GM20431 (cell line): ENCODE measurements around the gene HTR6.
"Not testable (repeated sequence)": the region's sequence is repeated elsewhere in the genome, so short reads cannot be mapped to it uniquely, and the experiment has no call there.

Experiments
- in situ Hi-C: fragments of 300-500 bp; cut with MseI, MboI; formaldehyde crosslinking; loops from one replicate; pipeline ENCODE4 v1.15.0; 2020; ENCODE audit warnings: low sequenced_read_pairs; ENCODE audit not compliant: unreplicated experiment

Gene HTR6

GRCh38 chr1:19664453-19665185 lies at the start of gene HTR6:
HTR6 (plus strand) TSS chr1:19664875; CDS start chr1:19665754, 879 bp downstream.
- in situ Hi-C loops: no loop called here

- in situ Hi-C loops: no loop called here
Observed at GRCh38 chr1:19615438-19615837, 49.2 kb upstream of the HTR6 start.

- in situ Hi-C loops: no loop called here
Observed at GRCh38 chr1:19616489-19616888, 48.2 kb upstream of the HTR6 start.

GRCh38 chr1:19617376-19617775 lies 47.3 kb upstream of the HTR6 start:
- in situ Hi-C loops: no loop called here

- in situ Hi-C loops: no loop called here
Observed at GRCh38 chr1:19618428-19618827, 46.2 kb upstream of the HTR6 start.

DNA sequence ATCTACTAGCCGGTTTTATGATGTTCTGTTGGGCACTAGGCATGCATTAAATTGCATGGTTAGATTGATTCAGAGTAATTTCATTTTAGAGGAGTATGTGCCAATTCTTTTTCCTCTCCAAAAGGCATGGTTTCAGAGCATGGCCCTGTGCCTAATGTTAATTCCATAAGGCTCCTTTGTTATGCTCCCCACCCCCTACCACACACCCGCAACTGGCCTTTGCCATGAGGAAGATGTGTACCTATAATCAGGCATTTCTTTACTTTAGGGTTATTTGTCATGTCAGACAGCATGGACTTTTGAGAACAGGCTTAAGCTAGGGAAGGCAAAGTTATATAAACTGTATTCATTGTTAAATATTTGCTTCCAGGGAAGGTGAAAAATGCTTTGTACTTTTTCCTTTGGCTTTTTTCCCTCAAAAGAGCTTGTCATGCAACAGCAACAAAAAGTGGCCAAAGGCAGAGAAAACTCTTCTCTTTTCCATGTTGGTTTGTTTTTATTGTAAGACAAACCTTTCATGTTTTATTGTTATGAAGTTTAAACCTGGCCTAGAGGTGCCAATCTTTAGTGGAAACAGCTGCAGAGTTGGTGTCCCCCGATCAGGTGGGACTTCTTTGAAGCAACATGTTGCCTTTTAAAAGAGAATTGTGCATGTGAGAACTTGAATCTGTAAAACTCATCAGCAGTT lies 44.8 kb upstream of the HTR6 start:
- in situ Hi-C loops: no loop called here

GRCh38 chr1:19620786-19621185 lies 43.9 kb upstream of the HTR6 start:
- in situ Hi-C loops: no loop called here

DNA sequence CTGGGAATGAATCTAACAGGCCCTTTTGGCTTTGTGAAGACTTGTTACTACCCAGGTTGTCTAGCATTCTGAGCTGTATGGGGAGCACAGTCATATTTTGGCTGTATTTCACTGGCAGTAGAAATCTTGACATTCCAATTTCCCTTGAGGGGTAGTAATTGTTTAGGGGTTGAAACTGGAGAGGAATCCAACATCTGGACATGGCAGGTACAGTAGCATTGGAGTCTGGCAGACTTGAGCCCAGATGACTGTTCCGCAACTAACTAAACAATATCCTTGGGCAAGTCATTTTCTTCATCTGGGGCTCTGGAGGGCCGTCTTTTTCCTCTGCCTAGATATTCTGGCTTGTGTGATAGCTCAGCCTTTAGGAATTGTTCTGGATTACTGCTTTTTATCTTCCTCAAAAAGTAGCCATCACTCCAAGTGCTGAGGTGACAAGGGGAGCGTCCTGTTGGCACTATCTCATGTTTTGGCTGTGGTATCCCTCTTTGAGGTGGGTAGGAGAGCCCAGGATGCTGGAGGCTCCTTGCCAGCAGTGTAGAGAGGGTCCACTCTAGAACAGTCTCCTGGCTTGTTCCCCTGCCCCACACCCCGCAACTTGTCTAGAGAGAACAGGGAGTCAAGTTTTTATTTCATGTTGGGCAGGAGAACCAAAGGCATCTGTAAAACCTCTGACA lies 43.3 kb upstream of the HTR6 start:
- in situ Hi-C loops: no loop called here

GRCh38 chr1:19622204-19622603 lies 42.5 kb upstream of the HTR6 start:
- in situ Hi-C loops: no loop called here

- in situ Hi-C loops: no loop called here
Observed at GRCh38 chr1:19623523-19623922, 41.2 kb upstream of the HTR6 start.

DNA sequence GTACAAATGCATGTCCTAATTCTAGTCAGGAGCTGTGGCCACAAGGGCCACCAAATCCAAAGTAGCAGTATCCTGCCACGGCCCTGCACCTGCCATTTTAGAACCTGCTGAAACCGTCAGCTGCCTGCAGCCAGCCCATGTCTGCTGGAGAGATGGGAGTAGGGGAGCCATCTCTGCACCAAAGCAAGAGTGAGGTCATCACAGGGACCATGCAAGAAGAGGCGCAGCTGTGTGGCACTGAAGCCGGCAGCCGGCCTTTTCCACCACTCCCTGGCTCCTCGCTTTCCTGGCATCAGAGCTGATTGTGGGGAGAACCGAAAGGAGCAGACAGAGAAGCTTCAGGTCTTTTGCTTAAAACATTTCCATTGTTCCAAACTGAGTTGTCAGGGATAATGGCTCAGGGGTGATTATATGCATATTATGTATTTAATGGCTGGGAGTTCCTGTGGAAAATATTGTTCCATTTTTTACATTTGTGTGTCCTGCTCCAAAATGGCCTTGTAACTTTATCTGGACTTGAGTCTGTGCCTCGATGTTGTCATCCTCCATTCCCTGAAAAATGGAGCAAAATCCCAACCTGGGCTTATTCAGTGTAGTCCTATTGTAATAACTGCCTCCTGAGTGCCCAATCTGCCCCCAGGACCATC lies 39.3 kb upstream of the HTR6 start:
- in situ Hi-C loops: no loop called here

GRCh38 chr1:19628879-19629278 lies 35.8 kb upstream of the HTR6 start:
- in situ Hi-C loops: no loop called here

DNA sequence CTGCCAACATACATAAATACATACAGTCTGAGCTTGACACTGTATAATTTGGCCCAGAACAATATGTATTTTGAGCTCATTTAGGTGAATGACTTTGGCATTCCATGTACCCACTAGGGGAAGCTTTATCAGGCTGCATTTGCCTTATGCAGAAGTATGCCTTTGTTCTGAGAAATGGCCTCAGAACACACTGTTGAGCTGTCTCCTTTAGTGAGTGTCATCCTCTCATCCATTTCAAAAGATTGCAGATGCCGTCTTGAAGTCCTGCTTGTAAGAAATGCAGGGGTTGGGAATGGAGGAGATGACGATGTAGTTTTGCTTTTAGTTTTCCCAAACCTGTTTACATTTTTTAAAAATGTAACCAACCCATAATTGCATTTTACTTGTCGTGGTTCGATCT lies 35.3 kb upstream of the HTR6 start:
- in situ Hi-C loops: no loop called here

GRCh38 chr1:19630192-19630591 lies 34.5 kb upstream of the HTR6 start:
- in situ Hi-C loops: not testable (repeated sequence)

- in situ Hi-C loops: no loop called here
Observed at GRCh38 chr1:19630720-19631395, 33.8 kb upstream of the HTR6 start.

DNA sequence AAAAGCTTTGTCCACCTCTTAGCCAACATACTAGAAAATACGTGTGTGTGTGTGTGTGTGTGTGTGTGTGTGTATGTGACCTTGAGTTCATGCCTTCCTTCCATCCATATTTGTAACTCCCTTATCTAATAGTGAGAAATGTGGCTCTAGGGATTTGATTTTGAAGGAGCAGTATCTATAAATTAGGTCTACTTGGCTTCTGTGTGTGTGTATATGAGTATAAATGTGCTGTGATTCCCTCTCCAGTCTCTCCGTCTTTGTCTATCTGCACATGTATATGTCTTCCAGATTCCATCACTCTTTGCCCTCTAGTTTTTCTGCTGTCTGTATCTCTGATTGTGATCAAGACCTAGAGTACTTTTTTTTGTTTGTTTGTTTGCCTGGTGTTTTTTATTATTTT lies 32.5 kb upstream of the HTR6 start:
- in situ Hi-C loops: no loop called here

- in situ Hi-C loops: no loop called here
Observed at GRCh38 chr1:19633106-19633505, 31.6 kb upstream of the HTR6 start.

DNA sequence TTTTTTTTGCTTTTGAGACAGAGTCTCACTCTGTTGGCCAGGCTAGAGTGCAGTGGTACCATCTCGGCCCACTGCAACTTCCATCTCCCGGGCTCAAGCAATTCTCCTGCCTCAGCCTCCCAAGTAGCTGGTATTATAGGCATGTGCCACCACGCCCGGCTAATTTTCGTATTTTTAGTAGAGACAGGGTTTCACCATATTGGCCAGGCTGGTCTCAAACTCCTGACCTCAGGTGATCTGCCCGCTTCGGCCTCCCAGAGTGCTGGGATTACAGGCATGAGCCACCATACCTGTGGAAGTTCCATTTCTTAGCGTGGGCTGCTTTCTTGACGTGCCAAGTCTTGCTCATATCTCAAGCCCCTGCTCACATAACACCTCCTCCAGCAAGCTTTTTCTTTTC lies 29.6 kb upstream of the HTR6 start:
- in situ Hi-C loops: not testable (repeated sequence)

DNA sequence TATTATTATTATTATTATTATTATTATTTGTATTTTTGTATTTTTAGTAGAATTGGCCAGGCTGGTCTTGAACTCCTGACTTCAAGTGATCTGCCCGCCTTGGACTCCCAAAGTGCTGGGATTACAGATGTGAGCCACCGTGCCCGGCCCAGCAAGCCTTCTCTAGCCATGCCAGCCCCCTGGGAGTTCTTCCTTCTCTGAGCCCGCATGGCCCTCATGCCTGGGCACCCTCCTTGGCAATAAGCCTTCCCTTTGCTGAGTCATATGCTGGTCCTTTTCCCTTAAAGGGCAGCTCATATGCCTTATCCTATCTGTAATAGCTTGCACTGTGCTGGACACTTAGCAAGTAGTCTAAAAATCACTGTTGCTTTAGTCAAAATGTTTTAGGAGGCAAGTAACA lies 29.0 kb upstream of the HTR6 start:
- in situ Hi-C loops: no loop called here

- in situ Hi-C loops: no loop called here
Observed at GRCh38 chr1:19636065-19636464, 28.6 kb upstream of the HTR6 start.
